ENCODE results near the gene CARD9. TPM values are rescaled to one million over a fixed set of nuclear protein-coding genes. Genes with fewer than 3 reads are reported as not detected.
"Not testable (repeated sequence)": the region's sequence is repeated elsewhere in the genome, so short reads cannot be mapped to it uniquely, and the experiment has no call there.

CARD9 gene
- total and polyA plus RNA-seq, 11 donors = 0.30 to 7.1 (median 0.77) TPM

GRCh38 chr9:136354592-136355085 lies 18.8 kb downstream of the CARD9 start:
- H3K9me3 ChIP-seq = no peaks in the 10 kb centered on the region
- peak overlapping the region; percentile 51 to 96 (median 88) for H3K27ac ChIP-seq
- H3K36me3 ChIP-seq = peaks cover 0 to 30% (median 11%) of the 10 kb centered on the region in 9 donors
- H3K4me3 ChIP-seq = peak overlapping the region in 8 of 12 donors; percentile 33 to 57 (median 46)
- intact Hi-C loops (cut with DNase I) = no loop called here
- peak; percentile 79 to 89 (median 83) for DNase-seq
- WGBS, 4 donors = 32 to 49% (median 38%) methylated on average over 11 to 17 of the region's 17 CpGs
- TF ChIP-seq POLR2A (IDR thresholded peaks at IDR 0.05) = peak in 1 of 2 donors; percentile 49
- TF ChIP-seq CTCF (IDR thresholded peaks at IDR 0.05) = no peak
- no peaks in the 10 kb centered on the region for H3K27me3 ChIP-seq
- peak; percentile 59 to 82 (median 70) for ATAC-seq
- H3K4me1 ChIP-seq = peaks cover 0 to 35% (median 14%) of the 10 kb centered on the region in 12 donors

GRCh38 chr9:136353757-136354488 lies 19.5 kb downstream of the CARD9 start:
- intact Hi-C loops (cut with DNase I) = no loop called here
- 46 to 56% (median 51%) methylated on average over 12 to 13 of the region's 13 CpGs for WGBS, 4 donors
- peak in 3 of 4 donors; percentile 5 to 23 (median 10) for ATAC-seq

GRCh38 chr9:136353088-136353487 lies 20.4 kb downstream of the CARD9 start:
- WGBS, 4 donors = 69 to 80% (median 78%) methylated on average over 10 to 11 of the region's 11 CpGs
- Histone ChIP-seq H3K4me3 (peak overlapping the region in 10 of 12 donors; percentile 22 to 57 (median 42)), H3K36me3 (peaks cover 0 to 30% (median 9%) of the 10 kb centered on the region in 9 donors), H3K9me3 (no peaks in the 10 kb centered on the region), H3K27ac (peak overlapping the region in 11 of 12 donors; percentile 71 to 96 (median 89)), H3K27me3 (no peaks in the 10 kb centered on the region), H3K4me1 (peaks cover 0 to 35% (median 14%) of the 10 kb centered on the region in 12 donors)
- intact Hi-C loops (cut with DNase I) = no loop called here
- DNase-seq (no peak), ATAC-seq (no peak)
- TF ChIP-seq POLR2A (IDR thresholded peaks at IDR 0.05) (no peak), CTCF (IDR thresholded peaks at IDR 0.05) (no peak)

More at GRCh38 chr9:136353757-136354488, 19.5 kb downstream of the CARD9 start:
- Histone ChIP-seq H3K9me3 (no peaks in the 10 kb centered on the region), H3K27ac (peak overlapping the region; percentile 51 to 96 (median 88)), H3K4me3 (peak overlapping the region in 9 of 12 donors; percentile 28 to 57 (median 43)), H3K4me1 (peaks cover 0 to 35% (median 14%) of the 10 kb centered on the region in 12 donors), H3K27me3 (no peaks in the 10 kb centered on the region), H3K36me3 (peaks cover 0 to 31% (median 9%) of the 10 kb centered on the region in 9 donors)
- no peak for TF ChIP-seq POLR2A (IDR thresholded peaks at IDR 0.05)
- TF ChIP-seq CTCF (IDR thresholded peaks at IDR 0.05) = no peak
- DNase-seq = peak in 1 of 5 donors; percentile 48

- H3K27ac ChIP-seq = peak overlapping the region in 10 of 12 donors; percentile 71 to 96 (median 90)
- peak in 2 of 5 donors; percentile 46 to 72 for DNase-seq
- H3K4me3 ChIP-seq = peak overlapping the region in 9 of 12 donors; percentile 28 to 57 (median 43)
- peak; percentile 12 to 53 (median 32) for ATAC-seq
- 62 to 78% (median 69%) methylated on average over 7 to 16 of the region's 16 CpGs for WGBS, 4 donors
- peaks cover 0 to 26% (median 9%) of the 10 kb centered on the region in 9 donors for H3K36me3 ChIP-seq
- no peaks in the 10 kb centered on the region for H3K9me3 ChIP-seq
- peaks cover 0 to 35% (median 14%) of the 10 kb centered on the region in 12 donors for H3K4me1 ChIP-seq
- TF ChIP-seq CTCF (IDR thresholded peaks at IDR 0.05) (no peak), POLR2A (IDR thresholded peaks at IDR 0.05) (peak in 1 of 2 donors; percentile 10)
- no peaks in the 10 kb centered on the region for H3K27me3 ChIP-seq
- intact Hi-C loops (cut with DNase I) = no loop called here
Measured at GRCh38 chr9:136352682-136353081, 20.8 kb downstream of the CARD9 start.

- Histone ChIP-seq H3K4me3 (peak overlapping the region in 1 of 12 donors; percentile 40), H3K4me1 (peaks cover 0 to 35% (median 14%) of the 10 kb centered on the region in 12 donors), H3K36me3 (peaks cover 0 to 18% (median 9%) of the 10 kb centered on the region in 9 donors)
- WGBS, 4 donors = 85 to 100% (median 94%) methylated on average over 5 to 24 of the region's 24 CpGs
- H3K9me3 ChIP-seq; intact Hi-C loops (cut with DNase I); ATAC-seq; H3K27ac ChIP-seq; DNase-seq; H3K27me3 ChIP-seq: not testable (repeated sequence)
Measured at GRCh38 chr9:136351868-136352267, 21.6 kb downstream of the CARD9 start.

Data from heart left ventricle (tissue), 16 donors.